Adipocyte (in vitro differentiated cells): ENCODE measurements around the gene WDR89.
"Not testable (repeated sequence)": the region's sequence is repeated elsewhere in the genome, so short reads cannot be mapped to it uniquely, and the experiment has no call there.

Source experiments
- DNase-seq: peaks from one replicate; pipeline ENCODE4 v3.0.0-alpha.2; 2015; ENCODE audit warnings: low read depth
- H3K27me3 ChIP-seq: replicated peaks from 2 replicates; pipeline ENCODE4 v1.7.0; 2013; ENCODE audit warnings: mild to moderate bottlenecking, low read length, moderate library complexity; ENCODE audit not compliant: control insufficient read depth, insufficient read depth
- H3K36me3 ChIP-seq: 2 replicates; pipeline ENCODE4 v1.7.0; 2013; ENCODE audit warnings: low read length, mild to moderate bottlenecking, moderate library complexity; ENCODE audit not compliant: control insufficient read depth, insufficient read depth, severe bottlenecking
- H3K4me1 ChIP-seq: 2 replicates; pipeline ENCODE4 v1.7.0; 2013; ENCODE audit warnings: mild to moderate bottlenecking, low read length, moderate library complexity; ENCODE audit not compliant: control insufficient read depth, insufficient read depth
- H3K4me3 ChIP-seq: 2 replicates; pipeline ENCODE4 v1.7.0; 2013; ENCODE audit warnings: mild to moderate bottlenecking, low read length, moderate library complexity
- H3K9ac ChIP-seq: 2 replicates; pipeline ENCODE4 v1.7.0; 2013; ENCODE audit warnings: mild to moderate bottlenecking, low read length, moderate library complexity
- H3K9me3 ChIP-seq: 2 replicates; pipeline ENCODE4 v1.7.0; 2013; ENCODE audit warnings: mild to moderate bottlenecking, low read length, moderate library complexity; ENCODE audit not compliant: control insufficient read depth

Gene WDR89

DNA sequence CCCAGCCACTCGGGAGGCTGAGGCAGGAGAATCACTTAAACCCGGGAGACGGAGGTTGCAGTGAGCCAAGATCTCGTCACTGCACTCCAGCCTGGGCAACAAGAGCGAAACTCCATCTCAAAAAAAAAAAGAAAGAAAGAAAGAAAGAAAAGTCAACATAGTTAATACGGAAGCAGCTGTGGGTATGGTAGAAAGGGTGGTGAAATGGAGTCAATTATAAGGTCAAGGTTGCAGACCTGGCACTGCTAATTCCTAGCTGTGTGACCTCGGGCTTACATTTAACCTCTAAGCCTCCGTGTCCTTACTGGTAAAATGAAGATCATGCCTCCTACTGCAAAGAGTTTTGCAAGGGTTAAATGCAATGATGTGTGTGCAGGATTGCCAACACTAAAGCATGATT lies 58.6 kb downstream of the WDR89 start:
- not testable (repeated sequence) for H3K36me3 ChIP-seq, H3K4me3 ChIP-seq, H3K27me3 ChIP-seq, H3K9ac ChIP-seq, H3K9me3 ChIP-seq, DNase-seq, H3K4me1 ChIP-seq

DNA sequence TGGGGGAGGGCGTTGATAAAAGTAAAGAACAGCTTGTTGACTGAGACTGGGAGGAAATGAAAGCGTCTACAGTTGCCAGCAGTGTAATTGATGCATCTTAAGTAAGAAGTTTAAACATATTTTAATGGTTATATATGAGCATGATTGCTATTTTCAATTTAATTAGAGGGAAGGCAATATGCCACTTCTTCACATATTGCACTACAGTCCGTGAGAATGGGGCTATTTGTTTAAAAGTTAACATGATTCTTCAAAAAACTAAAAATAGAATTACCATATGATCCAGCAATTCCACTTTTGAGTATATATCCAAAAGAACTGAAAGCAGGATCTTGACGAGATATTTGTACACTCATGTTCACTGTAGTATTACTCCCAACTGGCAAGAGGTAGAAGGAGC lies 60.2 kb downstream of the WDR89 start:
- no peak for DNase-seq
- no peaks in the 10 kb centered on the region for H3K9me3 ChIP-seq
- no peaks in the 10 kb centered on the region for H3K36me3 ChIP-seq
- no peaks in the 10 kb centered on the region for H3K27me3 ChIP-seq
- H3K4me3 ChIP-seq, result no peak overlapping the region
- H3K9ac ChIP-seq, result no peak overlapping the region
- H3K4me1 ChIP-seq, result no peaks in the 10 kb centered on the region

DNA sequence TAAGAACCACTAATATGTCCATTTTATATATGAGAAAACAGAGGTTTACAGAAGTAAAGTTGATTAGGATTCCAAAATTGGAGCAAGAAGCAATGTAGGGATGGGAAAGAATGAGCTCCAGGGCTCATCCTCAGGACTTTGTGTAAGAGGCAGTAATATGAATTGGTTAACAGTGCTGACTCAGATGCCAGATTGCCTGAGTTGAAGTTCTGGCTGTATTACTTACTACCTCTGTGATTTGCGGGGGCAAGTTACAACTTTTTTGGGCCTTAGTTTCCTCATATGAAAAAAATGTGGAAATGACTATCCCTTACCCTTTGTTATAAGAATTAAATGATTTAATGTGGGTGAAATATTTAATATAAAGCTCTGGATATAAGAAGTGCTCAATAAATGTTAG lies 63.4 kb downstream of the WDR89 start:
- Histone ChIP-seq H3K4me1 (no peaks in the 10 kb centered on the region), H3K4me3 (no peak overlapping the region), H3K9me3 (no peaks in the 10 kb centered on the region), H3K27me3 (no peaks in the 10 kb centered on the region), H3K9ac (no peak overlapping the region), H3K36me3 (no peaks in the 10 kb centered on the region)
- DNase-seq, result peak; percentile 8

DNA sequence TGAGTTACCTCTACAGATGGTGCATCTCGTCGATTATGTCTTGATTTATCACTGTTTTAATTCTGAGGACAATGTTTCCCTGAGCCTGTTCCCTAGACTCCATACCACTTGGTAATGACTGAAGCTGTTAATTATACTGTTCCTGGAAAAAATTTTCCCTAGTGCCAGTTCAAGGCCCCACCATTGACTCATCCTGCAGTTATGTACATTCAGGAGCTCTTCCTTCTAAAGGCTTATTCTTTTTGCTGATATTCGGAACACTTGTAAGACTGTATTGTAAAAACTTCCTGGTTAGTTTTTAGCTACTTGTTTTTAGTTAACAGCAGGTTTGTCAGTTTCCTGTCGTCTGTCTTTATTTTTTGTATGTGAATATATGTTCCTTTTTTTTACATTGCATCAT lies 68.1 kb downstream of the WDR89 start:
- Histone ChIP-seq H3K27me3 (peaks cover 4% of the 10 kb centered on the region), H3K9me3 (no peaks in the 10 kb centered on the region), H3K4me3 (no peak overlapping the region), H3K4me1 (no peaks in the 10 kb centered on the region), H3K36me3 (no peaks in the 10 kb centered on the region), H3K9ac (no peak overlapping the region)
- peak; percentile 21 for DNase-seq

GRCh38 chr14:63565448-63565847 lies 76.2 kb downstream of the WDR89 start:
- Histone ChIP-seq H3K4me1 (peaks cover 5% of the 10 kb centered on the region), H3K36me3 (no peaks in the 10 kb centered on the region), H3K4me3 (no peak overlapping the region), H3K9me3 (no peaks in the 10 kb centered on the region), H3K9ac (no peak overlapping the region), H3K27me3 (no peaks in the 10 kb centered on the region)
- DNase-seq, result no peak

DNA sequence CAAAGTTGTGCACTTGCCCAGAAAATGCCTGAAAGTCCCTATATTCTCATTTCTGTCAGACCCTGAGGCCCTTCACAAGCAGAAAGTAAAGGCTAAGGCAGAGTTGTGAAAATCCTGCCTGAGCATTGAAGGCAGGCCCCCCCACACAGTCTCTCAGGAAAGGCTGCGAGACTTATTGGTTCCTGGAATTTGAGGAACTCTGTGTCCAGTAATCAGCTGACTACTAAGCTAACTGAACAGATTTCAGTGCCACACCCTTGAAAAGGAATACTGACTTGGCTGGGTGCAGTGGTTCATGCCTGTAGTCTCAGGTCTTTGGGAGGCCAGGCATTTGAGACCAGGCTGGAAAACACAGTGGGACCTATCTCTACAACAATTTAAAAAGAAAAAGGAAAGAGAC lies 77.4 kb downstream of the WDR89 start:
- H3K4me3 ChIP-seq, result no peak overlapping the region
- DNase-seq, result peak; percentile 68

GRCh38 chr14:63563370-63564026 lies 78.2 kb downstream of the WDR89 start:
- H3K9ac ChIP-seq, result no peak overlapping the region
- no peaks in the 10 kb centered on the region for H3K9me3 ChIP-seq
- peaks cover 5% of the 10 kb centered on the region for H3K4me1 ChIP-seq
- no peak overlapping the region for H3K4me3 ChIP-seq
- no peaks in the 10 kb centered on the region for H3K36me3 ChIP-seq
- no peaks in the 10 kb centered on the region for H3K27me3 ChIP-seq
- DNase-seq, result peak; percentile 65

More for the DNA sequence above, 77.4 kb downstream of the WDR89 start:
- H3K9ac ChIP-seq, result no peak overlapping the region
- peaks cover 5% of the 10 kb centered on the region for H3K4me1 ChIP-seq
- H3K9me3 ChIP-seq, result no peaks in the 10 kb centered on the region
- H3K36me3 ChIP-seq, result no peaks in the 10 kb centered on the region
- no peaks in the 10 kb centered on the region for H3K27me3 ChIP-seq

DNA sequence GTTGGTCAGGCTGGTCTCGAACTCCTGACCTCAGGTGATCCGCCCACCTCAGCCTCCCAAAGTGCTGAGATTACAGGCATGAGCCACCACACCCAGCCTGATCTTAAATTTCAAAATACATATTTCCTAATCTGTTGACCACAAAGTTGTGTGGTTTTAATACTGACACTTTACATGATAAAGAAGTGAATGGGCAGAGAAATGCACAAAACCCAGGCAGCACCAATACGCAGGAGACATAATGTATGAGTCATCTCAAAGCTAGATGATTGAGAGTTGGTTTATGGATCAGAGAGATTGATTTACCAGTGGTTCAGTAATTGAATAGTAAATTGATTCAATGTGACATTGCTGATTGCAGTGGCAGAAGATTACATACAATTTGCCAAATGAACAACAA lies 79.3 kb downstream of the WDR89 start:
- no peak overlapping the region for H3K4me3 ChIP-seq
- H3K9me3 ChIP-seq, result no peaks in the 10 kb centered on the region
- DNase-seq, result no peak
- H3K9ac ChIP-seq, result no peak overlapping the region
- H3K36me3 ChIP-seq, result no peaks in the 10 kb centered on the region
- H3K4me1 ChIP-seq, result peaks cover 5% of the 10 kb centered on the region
- no peaks in the 10 kb centered on the region for H3K27me3 ChIP-seq

GRCh38 chr14:63555572-63555971 lies 86.1 kb downstream of the WDR89 start:
- Histone ChIP-seq H3K4me3 (no peak overlapping the region), H3K9me3 (no peaks in the 10 kb centered on the region), H3K9ac (no peak overlapping the region), H3K4me1 (peaks cover 7% of the 10 kb centered on the region), H3K27me3 (no peaks in the 10 kb centered on the region), H3K36me3 (no peaks in the 10 kb centered on the region)
- no peak for DNase-seq

DNA sequence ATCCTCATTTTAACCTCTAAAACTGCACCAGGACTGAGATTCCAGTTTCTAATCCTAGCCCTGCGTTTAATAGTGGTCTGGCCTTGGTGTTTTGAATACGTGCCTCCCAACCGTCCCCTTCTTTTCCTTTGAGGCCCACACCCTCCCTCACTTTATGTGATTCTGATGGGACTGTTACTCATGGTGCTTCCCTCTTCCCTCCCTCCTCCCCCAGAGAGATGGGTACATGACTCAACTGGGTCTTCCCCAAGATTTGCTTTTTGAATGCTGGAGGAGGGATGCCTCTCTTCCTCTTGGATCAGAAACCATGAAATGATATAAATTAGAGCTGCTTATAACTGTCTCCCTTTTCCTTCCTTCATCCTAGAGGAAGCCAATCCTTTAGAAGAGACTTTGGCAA lies 90.3 kb downstream of the WDR89 start:
- Histone ChIP-seq H3K4me1 (peaks cover 7% of the 10 kb centered on the region), H3K9me3 (no peaks in the 10 kb centered on the region), H3K36me3 (no peaks in the 10 kb centered on the region), H3K9ac (no peak overlapping the region), H3K27me3 (no peaks in the 10 kb centered on the region), H3K4me3 (no peak overlapping the region)
- peak; percentile 18 for DNase-seq

- Histone ChIP-seq H3K9ac (no peak overlapping the region), H3K27me3 (no peaks in the 10 kb centered on the region), H3K4me3 (no peak overlapping the region), H3K9me3 (no peaks in the 10 kb centered on the region), H3K36me3 (no peaks in the 10 kb centered on the region), H3K4me1 (peaks cover 17% of the 10 kb centered on the region)
- DNase-seq, result no peak
Measured at GRCh38 chr14:63547798-63548335, 93.8 kb downstream of the WDR89 start.
